GM12873 (cell line): ENCODE measurements around the gene DGCR2.

Experiments
- TF ChIP-seq, protein P1 (sequence below): IDR thresholded peaks from 2 replicates; pipeline ENCODE4 v1.5.1; 2012; ENCODE audit warnings: low read depth, mild to moderate bottlenecking, moderate library complexity, low read length, control low read depth; ENCODE audit not compliant: insufficient read depth; ENCODE audit errors: missing control alignments

Gene DGCR2

DNA sequence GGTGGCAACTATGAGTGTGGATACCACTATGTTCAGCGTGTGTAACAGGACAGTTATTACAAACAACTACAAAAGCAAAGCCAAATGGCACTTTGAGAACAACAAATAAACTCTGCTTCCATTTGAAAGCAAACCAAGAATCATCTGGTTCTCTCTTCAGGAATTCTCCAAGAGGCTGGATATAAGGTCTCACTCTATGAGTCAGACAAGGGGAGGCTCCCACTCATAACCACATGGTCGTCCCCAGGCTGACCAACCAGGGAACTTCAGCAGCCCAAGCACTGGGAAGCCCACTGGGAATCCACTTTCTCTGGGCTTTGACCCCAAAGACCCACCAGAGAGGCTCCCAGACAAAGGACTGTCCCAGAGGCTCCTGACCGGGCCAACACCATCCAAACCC lies 35.3 kb downstream of the DGCR2 start:
- TF ChIP-seq, protein P1, sequence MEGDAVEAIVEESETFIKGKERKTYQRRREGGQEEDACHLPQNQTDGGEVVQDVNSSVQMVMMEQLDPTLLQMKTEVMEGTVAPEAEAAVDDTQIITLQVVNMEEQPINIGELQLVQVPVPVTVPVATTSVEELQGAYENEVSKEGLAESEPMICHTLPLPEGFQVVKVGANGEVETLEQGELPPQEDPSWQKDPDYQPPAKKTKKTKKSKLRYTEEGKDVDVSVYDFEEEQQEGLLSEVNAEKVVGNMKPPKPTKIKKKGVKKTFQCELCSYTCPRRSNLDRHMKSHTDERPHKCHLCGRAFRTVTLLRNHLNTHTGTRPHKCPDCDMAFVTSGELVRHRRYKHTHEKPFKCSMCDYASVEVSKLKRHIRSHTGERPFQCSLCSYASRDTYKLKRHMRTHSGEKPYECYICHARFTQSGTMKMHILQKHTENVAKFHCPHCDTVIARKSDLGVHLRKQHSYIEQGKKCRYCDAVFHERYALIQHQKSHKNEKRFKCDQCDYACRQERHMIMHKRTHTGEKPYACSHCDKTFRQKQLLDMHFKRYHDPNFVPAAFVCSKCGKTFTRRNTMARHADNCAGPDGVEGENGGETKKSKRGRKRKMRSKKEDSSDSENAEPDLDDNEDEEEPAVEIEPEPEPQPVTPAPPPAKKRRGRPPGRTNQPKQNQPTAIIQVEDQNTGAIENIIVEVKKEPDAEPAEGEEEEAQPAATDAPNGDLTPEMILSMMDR, result no peak

DNA sequence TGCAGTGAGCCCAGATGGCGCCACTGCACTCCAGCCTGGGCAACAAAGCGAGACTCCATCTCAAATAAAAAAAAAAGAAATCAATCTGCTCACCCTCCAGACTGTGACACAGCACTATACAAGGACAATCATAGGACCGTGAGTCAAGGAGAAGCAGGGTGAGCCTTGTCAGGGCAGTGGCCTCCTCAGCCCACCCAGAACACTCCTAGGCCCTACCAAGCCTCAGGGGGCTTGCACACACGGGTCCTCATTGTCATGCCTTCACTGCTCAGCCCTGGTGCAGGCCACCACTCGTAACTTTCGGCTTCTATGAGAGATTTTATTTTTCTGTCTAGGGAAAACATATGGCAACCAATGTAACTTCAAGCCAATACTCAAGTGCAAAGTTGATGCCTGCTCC lies 35.8 kb downstream of the DGCR2 start:
- TF ChIP-seq, protein P1, result no peak

GRCh38 chr22:19085233-19085718 lies 36.9 kb downstream of the DGCR2 start:
- TF ChIP-seq, protein P1, result peak; percentile 48

DNA sequence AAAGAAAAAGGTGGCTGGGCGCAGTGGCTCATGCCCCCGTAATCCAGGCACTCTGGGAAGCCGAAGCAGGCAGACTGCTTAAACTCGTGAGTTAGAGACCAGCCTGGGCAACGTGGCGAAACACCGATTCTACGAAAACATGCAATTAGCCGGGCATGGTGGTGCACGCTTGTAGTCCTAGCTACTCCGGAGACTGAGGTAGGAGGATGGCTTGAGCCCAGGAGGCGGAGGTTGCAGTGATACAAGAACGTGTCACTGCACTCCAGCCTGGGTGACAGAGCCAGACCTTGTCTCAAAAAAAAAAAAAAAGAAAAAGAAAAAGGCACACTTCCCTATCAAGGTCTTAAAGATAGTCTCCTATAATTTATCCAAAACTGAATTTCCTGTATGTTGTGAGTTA lies 39.4 kb downstream of the DGCR2 start:
- TF ChIP-seq, protein P1, result no peak

DNA sequence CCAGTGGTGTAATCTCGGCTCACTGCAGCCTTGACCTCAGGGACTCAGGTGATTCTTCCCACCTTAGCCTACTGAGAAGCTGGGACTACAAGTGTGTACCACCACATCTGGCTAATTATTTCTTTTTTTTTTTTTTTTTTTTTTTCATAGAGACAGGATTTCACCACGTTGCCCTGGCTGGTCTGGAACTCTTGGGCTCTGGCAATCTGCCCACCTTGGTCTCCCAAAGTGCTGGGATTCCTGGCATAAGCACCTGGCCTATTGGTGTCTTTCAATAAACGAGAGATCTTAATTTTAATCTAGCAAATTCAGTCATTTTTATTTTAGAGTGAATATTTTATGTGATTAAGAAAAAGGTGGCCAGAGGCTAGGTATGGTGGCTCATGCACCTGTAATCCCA lies 40.1 kb downstream of the DGCR2 start:
- TF ChIP-seq, protein P1, result no peak

DNA sequence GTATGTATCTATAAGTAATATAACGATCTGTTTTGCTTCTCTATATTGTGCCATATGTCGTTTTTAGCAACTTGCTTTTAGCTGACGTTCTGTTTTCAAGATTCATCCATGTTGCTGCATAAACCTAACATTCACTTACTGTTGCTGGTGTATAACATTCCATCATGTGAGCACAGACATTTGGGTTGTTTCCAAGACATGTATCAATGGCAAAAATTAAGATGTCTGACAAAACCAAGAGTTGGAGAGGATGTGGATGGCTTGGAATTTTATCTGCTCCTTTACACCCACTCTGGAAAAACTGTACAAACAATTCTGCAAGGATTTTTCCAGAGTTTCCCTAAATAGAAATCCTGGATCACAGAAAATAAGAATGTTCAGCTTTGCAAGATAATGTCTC lies 40.9 kb downstream of the DGCR2 start:
- TF ChIP-seq, protein P1, result no peak

GRCh38 chr22:19080853-19081252 lies 41.4 kb downstream of the DGCR2 start:
- TF ChIP-seq, protein P1, result no peak

DNA sequence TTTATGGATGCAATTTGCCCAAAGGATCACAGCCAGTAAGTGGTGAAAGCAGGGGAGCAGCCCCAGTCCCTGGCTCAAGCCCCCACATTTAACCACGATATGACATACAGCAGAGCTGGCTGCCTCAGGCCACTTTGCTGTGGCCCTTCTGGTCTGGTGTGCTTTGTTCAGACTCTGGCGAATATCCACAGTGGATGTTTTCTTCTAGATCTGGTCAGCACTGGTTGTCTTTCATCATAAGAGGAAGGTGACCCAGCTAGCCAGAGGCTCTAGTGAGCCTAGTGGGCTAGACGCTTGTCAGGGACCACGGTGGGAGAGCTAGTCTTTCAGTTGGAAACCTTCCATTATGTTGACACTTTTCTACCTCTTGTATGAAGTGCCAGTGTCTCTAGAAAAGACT lies 42.5 kb downstream of the DGCR2 start:
- TF ChIP-seq, protein P1, result no peak
